Measurements from ENCODE around the gene PERCC1.
"Not testable (repeated sequence)": the region's sequence is repeated elsewhere in the genome, so short reads cannot be mapped to it uniquely, and the experiment has no call there.

PERCC1 gene

GRCh38 chr16:1434644-1435592 is 4.0 kb downstream of the PERCC1 start:
- DNase-seq = no peak

- DNase-seq = no peak
Measured at GRCh38 chr16:1435921-1436697, 5.2 kb downstream of the PERCC1 start.

- no peak for DNase-seq
Measured at GRCh38 chr16:1436731-1437355, 6.0 kb downstream of the PERCC1 start.

DNA sequence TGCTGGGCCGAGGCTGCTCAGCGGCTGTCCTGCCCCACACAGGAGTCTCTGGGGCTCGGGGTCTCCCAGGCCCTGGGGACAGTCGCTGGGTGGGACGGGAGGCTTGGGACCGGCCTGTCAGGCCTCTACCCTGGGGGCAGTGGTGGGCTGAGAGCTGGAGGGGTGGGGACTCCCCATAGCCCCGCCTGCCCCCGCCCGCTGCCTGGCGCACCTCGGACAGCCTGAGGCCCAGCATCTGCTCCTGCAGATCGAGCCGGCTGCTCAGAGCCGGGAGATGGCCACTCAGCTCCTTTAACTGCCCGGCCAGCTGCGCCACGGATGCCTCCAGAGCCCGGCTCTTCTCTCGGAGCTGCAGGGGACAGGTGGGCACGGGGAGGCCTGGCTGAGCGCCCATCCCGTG is 6.7 kb downstream of the PERCC1 start:
- no peak for DNase-seq

GRCh38 chr16:1438229-1439057 is 7.6 kb downstream of the PERCC1 start:
- DNase-seq = peak; percentile 16

GRCh38 chr16:1439058-1439698 is 8.3 kb downstream of the PERCC1 start:
- DNase-seq = no peak

DNA sequence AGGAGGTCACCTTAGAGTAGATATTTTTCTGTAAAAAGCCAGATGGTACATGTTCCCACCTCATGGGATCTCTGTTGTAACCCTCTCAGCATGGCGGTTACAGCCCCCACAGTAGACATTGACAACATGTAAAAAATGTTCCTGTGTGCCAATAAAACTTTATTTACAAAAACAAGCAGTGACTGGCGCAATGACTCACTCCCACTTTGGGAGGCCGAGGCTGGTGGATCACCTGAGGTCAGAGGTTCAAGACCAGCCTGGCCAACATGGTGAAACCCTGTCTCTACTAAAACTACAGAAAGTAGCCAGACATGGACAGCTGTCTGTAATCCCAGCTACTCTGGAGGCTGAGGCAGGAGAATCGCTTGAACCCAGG is 8.8 kb downstream of the PERCC1 start:
- DNase-seq = not testable (repeated sequence)

GRCh38 chr16:1441391-1441829 is 10.5 kb downstream of the PERCC1 start:
- DNase-seq = no peak

- DNase-seq = no peak
Measured at GRCh38 chr16:1442697-1443096, 11.8 kb downstream of the PERCC1 start.

- no peak for DNase-seq
Measured at GRCh38 chr16:1443403-1443973, 12.6 kb downstream of the PERCC1 start.

DNA sequence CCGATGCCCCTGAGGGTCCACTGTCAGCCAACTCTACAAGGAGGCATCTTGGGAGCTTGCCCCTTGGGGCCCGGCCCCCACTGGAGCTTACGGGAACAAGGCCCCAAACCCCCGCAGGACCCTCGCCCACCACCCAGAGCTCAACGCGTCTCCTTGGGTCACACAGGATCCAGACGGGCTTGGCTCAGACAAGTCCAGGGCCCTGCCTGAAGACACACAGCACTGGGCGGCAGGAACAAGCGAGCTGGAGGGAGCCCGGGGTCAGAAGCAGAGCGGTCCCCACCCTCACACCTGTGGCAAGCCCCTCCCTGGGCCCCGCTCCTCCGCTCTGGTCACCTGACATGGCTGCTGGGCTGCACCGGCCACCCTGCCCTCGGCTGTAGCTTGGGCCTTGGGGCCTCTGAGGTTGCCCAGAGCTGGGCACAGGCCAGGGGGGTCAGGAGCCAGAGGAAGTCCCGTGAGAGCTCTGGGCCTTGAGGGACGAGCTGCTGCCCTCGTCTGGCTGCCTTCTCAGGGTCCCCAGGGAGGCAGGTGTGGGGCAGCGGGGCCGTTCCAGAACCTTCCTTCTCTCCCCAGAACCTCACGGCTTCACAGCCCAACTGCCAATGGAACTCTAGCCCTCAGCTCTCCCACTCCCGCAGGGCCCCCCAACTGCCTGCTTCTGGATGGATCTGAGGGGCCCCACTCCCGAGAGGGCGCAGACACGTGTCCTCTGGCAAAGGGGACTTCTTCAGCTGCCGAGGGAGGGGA is 13.3 kb downstream of the PERCC1 start, which contains the start of gene CCDC154:
Gene CCDC154 (minus strand): TSS at position 577 of the 750 bp plus-strand sequence. CDS start 234 bp downstream, at position 343.
- no peak for DNase-seq

DNA sequence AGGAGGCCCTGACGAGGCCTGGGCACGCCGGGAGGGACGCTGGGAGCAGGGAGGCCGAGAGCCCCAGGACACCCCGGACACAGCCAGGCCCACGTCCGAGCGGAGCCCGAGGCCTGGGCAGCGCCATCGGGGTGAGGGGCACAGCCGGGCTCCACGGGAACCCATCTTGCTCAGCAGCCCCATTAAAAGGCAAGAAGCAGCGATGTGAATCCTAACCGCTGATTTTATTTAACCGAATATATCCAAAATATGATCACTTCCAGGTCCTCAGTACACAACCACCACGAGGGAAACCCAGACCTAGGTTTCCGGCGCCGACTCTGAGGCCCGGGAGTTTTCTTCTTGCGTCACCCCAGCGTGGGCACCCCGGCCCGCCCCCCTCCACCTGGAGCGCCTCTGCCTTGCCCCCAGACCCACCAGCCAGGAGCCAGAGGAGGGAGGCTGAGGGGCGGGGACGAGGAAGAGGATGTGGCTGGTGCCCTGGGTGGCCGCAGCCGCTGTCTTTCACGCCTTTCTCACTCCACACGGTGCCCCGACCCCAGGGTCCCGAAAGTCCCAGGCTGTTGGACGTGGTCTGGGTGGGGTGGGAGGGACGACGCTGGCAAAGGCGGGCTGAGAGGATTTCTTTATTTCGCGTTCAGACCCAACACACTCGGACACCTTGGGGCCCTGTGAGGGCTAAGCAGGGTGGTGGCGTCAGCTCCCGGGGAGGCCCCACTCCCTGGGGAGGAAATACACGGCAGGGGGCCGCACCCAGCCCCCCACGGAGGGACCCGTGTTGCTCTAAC is 14.0 kb downstream of the PERCC1 start:
- no peak for DNase-seq

GRCh38 chr16:1445518-1446203 is 14.8 kb downstream of the PERCC1 start:
- no peak for DNase-seq

DNA sequence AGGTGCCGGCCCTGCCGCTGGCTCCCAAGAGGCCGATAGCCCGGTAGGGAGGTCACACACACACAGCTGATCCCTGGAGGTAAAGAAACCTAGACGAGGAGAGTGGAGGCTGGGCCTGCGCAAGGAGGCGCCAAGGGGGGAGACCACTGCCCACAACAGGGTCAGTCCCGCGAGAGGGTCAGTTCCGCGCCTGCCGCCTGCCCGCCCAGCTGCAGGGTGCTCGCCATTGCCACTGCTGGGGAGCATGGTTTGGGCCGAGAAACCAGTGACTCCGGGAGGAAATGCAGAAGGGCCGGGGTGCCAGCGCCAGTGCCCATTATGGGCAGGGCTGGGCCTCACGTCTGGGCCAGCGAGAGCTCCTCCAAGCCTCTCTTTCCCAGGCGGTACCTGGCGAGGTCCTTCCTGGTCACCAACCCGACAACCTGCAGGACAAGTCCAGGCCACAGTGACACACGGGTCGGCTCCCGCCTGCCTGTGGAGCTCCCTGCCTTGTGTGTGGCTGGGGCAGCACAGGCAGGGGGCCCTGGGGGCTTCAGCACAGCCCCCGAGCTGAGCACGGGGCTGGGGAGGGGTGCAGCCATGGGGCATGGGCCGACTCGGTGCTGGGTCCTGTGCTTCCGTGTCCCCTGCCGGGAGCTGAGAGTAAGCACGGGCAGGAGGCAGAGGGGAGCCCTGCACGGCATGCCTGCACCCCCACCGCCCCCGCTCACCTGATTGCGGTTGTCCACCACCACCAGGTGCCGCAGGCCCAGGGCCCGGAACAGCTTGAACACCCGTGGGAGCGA is 15.6 kb downstream of the PERCC1 start:
- DNase-seq = no peak

GRCh38 chr16:1447965-1448364 is 17.1 kb downstream of the PERCC1 start:
- no peak for DNase-seq

- no peak for DNase-seq
Measured at GRCh38 chr16:1448536-1449116, 17.7 kb downstream of the PERCC1 start.

- DNase-seq = no peak
Measured at GRCh38 chr16:1449201-1449788, 18.4 kb downstream of the PERCC1 start.

All from right kidney (tissue), 1 donor.